Suppressor macrophage (primary cell): Measurements from ENCODE around the gene STAC2.

Experiments used
- DNase-seq, 4 experiments: peaks; one replicate each; pipeline ENCODE4 v3.0.0-alpha.2; 2020 to 2022

STAC2 gene

DNA sequence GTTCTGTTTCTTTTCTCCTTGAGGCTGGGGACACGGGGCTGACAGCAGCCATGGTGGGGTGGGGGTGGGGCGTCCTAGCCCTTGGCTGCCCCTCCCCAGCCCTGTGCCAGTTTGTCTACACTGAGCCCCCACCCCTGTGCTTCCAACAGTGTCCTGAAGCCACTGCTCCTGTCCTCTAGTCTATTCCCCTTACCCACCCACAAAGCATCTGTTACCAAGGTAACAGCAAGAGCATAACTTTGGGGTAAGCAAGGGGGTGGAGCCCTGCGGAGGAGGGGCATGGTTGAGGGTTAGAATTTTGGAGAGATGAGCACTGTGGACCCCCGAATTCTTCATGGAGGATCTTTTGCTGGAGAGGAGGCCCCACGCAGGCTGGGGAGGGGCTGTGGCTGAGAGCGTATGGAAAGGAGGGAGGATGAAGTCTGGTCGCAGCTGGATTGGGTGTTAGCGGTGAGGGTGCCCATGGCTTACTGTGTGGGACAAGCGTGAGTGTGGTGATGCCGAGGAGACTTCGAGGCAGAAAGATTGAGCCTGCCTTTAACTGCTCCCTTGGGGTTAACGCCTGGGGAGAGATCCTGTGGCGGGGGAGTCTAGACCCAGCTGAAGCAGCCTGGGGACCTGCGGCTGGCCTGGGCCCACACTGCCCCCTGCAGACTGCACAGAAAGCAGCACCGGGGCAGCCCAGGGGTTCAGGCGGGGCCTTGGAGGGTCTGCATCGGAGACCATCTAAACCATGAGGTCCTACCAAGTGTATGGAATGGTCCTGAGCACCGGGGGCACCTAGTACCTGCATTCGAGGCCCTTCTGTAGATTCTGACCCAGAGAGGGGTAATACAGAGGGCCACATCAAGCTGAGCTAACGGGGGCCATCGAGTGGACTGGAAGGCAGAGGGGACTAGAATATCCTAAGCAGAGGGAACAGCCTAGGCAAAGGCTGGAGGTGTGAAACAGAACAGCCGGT lies 6.1 kb upstream of the STAC2 start:
- peak; percentile 47 to 78 (median 64) for DNase-seq

- DNase-seq: peak in 3 of 4 experiments; percentile 28 to 61 (median 59)
Observed at GRCh38 chr17:39231091-39231561, 5.4 kb upstream of the STAC2 start.

DNA sequence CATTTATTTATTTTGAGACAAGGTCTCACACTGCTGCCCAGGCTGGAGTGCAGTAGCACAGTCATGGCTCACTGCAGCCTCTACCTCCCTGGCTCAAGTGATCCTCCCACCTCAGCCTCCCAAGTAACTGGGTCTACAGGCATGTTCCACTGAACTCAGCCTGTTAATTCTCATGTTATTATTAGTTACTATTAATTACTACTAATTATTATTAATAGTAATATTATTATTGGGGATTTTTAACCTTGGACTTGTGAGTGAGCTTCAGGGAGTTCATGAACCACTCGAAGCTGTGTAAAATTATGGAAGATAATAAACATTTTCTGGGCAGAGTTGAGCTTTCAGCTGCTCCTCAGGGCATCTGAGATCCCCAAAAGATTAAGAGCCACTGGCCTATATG lies 4.6 kb upstream of the STAC2 start:
- DNase-seq: no peak

GRCh38 chr17:39229274-39229913 lies 3.6 kb upstream of the STAC2 start:
- DNase-seq: peak in 2 of 4 experiments; percentile 38 to 50

GRCh38 chr17:39227364-39227919 lies 1.7 kb upstream of the STAC2 start:
- no peak for DNase-seq

DNA sequence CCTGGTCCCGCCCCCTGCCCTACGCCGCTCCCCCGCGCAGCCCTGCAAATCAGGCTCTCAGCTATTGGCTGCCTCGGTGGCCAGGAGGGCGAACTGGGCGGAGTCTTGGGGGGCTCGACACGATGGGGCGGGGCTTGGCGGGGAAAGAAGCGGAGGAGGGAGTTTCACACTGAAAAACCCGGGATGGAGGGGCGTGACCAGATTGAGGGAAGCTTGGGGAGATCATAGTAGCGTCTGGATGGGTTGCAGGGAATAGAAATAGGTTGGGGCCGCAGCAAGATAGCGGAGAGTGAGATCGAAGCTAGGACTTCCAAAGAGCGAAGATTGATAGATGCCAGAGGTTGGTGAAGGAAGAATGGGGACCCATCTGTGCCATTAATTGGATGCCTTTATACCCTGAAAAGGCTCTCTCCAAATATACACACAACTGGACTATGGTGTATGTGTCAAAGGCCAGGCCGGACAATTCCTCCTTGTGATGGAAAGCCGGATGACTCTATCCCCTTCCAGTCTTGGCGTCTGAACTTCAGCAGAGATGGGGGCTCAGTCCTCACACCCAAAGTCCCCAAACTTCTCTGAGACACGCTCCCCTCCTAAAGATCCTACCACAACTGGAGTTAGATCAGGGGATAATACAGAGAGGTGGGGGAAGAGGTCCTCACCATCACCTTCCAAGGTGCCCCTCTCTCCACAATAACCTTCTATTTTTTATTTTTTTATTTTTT lies 376 bp upstream of the STAC2 start:
- DNase-seq: peak in 2 of 4 experiments; percentile 32 to 46

GRCh38 chr17:39224778-39225307 lies 902 bp downstream of the STAC2 start:
- peak in 1 of 4 experiments; percentile 33 for DNase-seq

- DNase-seq: no peak
Observed at GRCh38 chr17:39223907-39224777, 1.6 kb downstream of the STAC2 start.

- DNase-seq: peak in 2 of 4 experiments; percentile 43 to 49
Observed at GRCh38 chr17:39222866-39223834, 2.6 kb downstream of the STAC2 start.

- no peak for DNase-seq
Observed at GRCh38 chr17:39222151-39222550, 3.6 kb downstream of the STAC2 start.

GRCh38 chr17:39221572-39221971 lies 4.2 kb downstream of the STAC2 start:
- no peak for DNase-seq

GRCh38 chr17:39219647-39220154 lies 6.0 kb downstream of the STAC2 start:
- DNase-seq: peak in 1 of 4 experiments; percentile 1

DNA sequence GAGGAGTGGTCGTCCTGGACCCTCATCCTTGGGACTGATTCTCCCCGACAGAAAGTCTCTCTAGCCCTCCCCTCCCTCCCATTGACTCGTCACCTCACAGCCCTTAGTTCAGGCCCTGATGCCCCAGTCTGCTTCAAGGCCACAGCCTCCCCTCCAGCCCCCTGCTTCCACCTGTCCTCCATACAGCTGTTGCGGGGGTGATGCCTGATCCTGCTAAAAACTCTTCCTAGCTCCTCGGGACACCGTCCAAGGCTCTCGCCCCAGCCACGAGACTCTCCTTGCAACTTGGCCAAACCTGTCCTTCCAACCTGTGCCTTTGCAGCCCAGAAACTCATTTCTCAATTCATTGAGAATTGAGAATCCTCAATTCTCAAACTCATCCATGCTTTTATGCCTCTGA lies 6.8 kb downstream of the STAC2 start:
- no peak for DNase-seq

DNA sequence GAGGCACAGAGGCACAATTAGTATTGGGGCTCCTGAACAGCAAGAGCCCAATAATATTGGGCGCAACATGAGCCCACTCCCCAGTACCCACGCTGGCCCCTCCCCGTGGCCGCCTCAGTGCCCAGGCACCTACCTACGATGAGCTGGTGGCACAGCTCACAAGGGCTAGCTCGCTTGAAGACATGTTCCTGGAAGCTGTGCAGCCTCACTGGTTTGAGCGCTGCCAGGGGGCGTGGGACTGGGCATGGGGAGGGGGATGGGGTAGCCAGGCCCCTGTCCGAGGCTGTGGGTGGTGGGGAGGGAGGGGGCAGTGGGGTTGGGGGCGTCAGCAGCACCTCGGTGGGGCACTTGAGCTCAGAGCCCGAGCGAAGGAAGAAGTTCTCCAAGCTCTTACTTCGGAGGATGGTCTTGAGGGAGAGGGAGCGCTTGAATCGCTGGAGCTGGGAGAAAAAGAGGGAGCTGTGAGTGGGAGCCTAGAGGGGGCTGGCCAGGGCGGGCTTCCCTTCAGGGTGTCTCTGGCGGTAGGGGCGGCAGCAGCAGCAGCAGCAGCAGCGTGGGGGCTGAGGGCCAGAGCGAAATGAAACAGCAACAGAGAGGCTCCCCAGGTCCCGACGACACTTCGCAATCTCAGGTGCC lies 7.9 kb downstream of the STAC2 start:
- DNase-seq: no peak

- no peak for DNase-seq
Observed at GRCh38 chr17:39213852-39214251, 11.9 kb downstream of the STAC2 start.

GRCh38 chr17:39212841-39213480 lies 12.8 kb downstream of the STAC2 start:
- no peak for DNase-seq

- DNase-seq: peak in 3 of 4 experiments; percentile 53 to 59 (median 57)
Observed at GRCh38 chr17:39212195-39212810, 13.4 kb downstream of the STAC2 start.

DNA sequence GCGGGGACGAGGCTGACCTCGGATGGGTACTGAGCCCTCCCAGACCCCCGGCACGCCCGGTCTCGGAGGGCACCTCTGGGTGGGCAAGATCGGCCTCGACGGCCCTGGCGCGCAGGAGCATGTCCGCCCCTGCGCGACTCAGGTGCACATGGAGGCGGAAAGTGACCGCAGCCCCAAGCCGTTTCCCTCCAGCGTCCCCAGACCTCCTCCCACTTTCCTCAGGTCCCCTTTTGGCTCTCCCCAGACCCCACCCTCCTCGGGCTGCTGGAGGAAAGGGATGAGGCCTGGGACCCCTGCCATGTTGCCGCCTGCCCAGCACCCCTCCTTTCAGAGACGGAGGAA lies 15.7 kb downstream of the STAC2 start:
- no peak for DNase-seq
